Hepatocyte (in vitro differentiated cells): ENCODE data around the gene GSTA5.
"Not testable (repeated sequence)": the region's sequence is repeated elsewhere in the genome, so short reads cannot be mapped to it uniquely, and the experiment has no call there.

ENCODE experiments used
- EZH2phosphoT487 ChIP-seq: fragments of 200-600 bp; sonication (generic); IDR thresholded peaks from one replicate; pipeline ENCODE4 v1.6.1; 2018; ENCODE audit warnings: antibody characterized with exemption, mild to moderate bottlenecking, low read depth, moderate library complexity; ENCODE audit not compliant: unreplicated experiment, severe bottlenecking
- TF ChIP-seq, protein P1 (sequence below): fragments of 200-600 bp; sonication (generic); IDR thresholded peaks from 2 replicates; pipeline ENCODE4 v1.5.1; 2016; ENCODE audit warnings: antibody characterized with exemption, mild to moderate bottlenecking; ENCODE audit not compliant: poor library complexity

- TF ChIP-seq, protein P1, sequence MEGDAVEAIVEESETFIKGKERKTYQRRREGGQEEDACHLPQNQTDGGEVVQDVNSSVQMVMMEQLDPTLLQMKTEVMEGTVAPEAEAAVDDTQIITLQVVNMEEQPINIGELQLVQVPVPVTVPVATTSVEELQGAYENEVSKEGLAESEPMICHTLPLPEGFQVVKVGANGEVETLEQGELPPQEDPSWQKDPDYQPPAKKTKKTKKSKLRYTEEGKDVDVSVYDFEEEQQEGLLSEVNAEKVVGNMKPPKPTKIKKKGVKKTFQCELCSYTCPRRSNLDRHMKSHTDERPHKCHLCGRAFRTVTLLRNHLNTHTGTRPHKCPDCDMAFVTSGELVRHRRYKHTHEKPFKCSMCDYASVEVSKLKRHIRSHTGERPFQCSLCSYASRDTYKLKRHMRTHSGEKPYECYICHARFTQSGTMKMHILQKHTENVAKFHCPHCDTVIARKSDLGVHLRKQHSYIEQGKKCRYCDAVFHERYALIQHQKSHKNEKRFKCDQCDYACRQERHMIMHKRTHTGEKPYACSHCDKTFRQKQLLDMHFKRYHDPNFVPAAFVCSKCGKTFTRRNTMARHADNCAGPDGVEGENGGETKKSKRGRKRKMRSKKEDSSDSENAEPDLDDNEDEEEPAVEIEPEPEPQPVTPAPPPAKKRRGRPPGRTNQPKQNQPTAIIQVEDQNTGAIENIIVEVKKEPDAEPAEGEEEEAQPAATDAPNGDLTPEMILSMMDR: not testable (repeated sequence)
- not testable (repeated sequence) for TF ChIP-seq EZH2phosphoT487
Observed at GRCh38 chr6:52825270-52825793, 15.3 kb downstream of the GSTA5 start.
